Nucleus accumbens (tissue), 56 donors: ENCODE measurements around the gene SULF2.

ENCODE experiments used
- DNase-seq, 56 donors: peaks; one replicate each; lab custom pipeline; 2025; lab: John Stamatoyannopoulos, UW

SULF2 gene

DNA sequence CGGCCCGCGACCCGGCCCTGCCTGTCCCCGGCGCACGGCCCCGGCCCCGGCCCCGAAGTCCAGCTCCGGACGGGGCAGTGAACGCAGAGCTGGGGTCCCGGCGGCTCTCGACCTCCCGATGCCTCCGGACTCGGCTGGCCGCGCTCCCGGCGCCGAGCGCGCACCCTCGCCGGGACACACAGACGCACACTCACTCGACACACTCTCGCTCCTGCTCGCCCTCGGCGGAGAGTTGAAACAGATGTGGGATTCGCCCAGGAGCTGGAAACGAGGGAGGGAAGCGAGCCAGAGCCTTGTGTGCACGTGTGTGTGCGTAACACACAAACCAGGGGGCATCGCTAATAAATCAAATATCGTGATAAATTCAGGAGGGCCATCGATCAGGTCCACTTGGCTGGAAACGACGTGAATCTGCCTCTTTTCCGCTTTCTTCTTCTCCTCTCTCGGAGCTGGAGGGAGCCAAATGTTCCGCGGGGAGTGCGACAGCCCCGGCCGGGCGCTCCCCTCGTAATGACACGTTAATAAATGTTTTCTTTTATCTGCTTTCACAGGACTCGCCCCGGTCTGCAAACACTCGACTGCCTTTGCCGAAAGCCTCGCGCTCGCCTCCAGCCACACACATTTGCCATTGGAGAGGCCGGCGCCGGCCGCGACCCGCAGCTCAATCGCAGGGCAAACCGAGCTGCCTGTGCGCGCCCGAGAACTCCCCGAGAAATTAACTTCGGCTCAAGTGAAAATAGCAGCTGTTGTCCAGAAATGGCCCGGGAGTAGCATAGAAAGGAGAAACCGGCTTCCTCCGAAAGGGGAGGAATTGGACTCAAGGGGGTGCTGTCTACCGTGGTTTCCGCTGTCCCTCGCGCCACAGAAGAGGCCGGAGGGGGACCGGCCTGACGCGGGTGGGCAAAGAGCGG lies 828 bp upstream of the SULF2 start:
- DNase-seq = peak in 48 of 56 donors; percentile 9 to 80 (median 52)

DNA sequence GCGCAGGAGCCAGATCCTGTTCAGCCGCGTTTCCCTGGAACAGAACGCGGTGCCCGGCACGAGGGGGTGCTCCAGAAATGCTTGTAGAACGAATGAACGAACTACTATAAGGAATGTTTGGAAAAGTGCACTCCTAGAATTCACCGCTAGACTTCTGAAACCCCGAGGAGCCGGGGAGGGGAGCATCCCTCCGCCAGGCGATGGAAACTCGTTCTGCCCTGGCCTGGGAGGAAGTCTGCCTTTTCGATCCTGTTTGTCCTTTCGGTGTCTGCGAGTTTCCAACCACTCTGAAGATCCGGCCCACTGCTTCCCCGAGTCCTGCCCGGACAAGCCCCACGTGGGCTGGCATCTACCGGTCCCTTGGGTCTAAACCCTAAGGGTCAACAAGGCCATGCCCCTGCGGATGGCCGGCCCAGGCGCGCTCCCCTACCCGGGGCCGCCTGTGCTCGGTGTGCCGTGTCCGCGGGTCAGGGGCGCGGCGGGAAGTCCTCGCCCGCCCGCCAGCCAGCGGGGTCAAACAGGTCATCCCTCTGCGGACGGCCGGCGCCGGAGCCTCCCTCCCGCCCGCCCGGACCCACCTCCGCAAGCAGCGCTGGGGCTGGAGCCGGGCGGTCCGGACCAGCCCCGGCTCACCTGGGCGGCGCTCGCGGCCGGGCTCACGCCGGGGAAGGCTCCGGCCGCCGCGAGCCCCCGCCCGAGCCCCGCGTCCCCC lies 526 bp downstream of the SULF2 start:
- peak in 9 of 56 donors; percentile 2 to 36 (median 17) for DNase-seq

DNA sequence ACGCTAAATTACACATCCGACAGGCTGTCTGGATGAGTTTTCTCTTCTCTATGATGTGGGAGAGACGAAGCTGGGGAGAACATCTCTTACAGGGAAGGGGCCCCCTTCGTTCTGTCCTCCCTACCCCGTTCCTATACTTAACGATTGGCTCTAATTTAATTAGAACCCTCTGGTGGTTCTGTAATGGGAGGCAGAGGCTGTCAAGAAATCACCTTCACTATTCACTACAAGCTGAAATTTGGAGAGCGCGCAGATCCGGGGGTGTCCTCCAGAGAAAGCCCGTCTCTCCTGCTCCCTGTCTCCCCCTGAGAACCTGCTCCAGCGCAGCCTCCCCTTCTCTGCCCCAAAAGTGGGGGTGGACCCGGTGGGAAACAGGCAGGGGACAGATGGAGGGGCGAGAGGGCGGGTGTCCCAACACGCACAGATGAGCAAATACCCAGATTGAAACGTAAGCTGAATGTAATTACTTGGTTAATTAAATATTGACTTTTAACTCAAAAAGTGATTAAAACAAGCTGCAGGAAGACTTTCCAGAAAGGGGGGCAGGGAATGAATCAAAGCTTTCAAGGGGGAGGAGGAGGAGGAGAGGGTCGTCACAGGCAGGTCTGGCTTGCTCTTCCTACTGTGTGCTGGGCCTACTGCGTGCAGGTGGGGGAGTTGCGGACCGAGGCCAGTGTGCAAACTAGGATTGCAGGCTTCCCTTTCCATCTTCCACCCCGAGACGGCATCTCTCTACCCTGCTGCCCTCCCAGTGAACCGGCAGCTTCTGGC lies 1.3 kb downstream of the SULF2 start:
- no peak for DNase-seq

DNA sequence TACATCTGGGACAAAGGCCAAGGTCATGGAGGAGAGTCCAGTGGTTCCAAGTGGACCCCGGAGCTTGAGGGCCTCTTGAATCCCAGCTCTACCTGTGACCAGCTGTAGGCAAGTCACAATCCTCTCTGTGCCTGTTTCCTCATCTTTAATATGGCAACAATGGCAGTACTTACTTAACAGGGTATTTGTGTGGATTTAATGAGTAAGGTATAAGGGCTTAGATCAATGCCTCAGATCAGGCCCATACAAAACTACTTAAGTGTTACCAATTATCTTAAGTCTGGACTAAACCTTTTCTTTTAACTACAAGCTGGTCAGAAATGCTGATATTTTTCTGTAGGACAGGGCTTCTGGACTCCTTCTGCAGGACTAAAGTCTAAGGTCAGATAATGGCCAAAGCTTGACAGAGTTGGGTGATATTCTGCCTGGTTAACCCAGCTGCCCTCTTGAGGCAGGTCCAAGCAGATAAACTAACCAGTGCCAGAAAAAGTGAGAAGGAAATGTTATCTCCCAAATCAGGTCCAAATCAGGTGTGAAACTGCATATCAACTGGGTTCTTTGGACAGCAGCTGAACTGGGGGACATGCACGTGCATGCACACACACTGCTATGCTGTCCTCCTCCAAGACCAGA lies 2.2 kb downstream of the SULF2 start:
- no peak for DNase-seq

DNA sequence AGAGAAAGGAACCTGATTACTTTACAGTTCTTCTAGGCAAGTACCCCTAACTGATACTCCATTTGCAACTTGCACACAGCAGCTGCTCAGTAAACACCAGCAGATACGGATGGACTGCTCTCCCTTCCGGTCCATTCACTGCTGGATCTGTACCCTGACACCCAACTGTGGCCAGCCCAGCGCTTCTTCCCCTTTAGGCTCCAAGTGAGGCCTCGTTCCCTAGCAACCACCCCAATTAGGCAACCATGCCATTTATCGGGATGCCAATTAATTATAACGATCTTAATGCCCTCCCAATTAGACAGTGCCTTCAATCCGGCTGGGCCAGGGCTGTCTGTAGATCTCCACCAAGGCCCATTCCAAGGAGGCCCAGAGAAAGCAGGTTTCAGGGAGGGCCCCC lies 3.2 kb downstream of the SULF2 start:
- no peak for DNase-seq

DNA sequence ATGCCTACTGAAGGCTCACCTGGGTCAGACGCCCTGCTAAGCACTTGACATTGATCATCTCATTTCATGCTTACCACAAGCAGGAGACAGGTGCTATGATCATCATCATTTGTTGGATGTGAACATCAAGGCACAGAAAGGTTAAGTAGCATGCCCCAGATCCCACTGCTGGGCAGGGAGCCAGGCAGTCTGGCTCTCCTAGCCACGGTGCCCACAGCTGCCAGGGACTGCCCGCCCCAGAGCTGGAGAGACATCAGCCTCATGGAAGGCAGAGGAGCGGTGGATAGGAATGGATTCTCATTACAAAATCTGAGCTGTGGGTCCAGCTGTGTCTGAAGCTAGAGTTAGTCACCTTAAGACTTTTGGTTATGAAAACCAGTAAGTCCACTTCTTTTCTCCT lies 3.6 kb downstream of the SULF2 start:
- peak in 6 of 56 donors; percentile 4 to 29 (median 10) for DNase-seq

DNA sequence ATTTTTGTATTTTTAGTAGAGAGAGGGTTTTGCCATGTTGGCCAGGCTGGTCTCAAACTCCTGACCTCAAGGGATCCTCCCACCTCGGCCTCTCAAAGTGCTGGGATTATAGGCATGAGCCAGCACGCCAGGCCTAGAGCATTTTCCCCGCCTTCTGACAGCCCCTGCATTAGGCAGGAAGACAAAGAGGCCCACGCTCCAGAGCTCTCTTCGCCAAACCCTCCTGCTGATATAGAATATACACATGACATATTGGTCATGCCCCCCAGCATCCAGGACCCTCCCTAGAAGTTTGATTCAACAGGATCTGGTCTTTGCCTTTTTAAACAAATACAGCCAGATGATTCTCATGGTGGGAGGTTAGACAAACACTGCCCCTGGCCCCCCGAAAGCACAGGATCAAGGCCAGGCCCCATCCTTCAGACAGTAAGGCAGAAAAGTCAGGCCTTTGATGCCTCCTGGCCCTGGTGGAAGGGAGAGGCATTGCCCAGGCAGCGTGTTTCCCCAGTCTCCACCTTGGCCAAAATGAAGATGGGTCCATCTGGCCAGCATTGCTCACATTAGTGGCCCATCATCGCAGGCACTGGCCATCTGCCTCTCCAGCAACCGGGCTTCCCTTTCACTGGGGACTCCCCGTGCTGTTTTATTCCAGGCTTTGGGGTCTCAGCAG lies 4.4 kb downstream of the SULF2 start:
- no peak for DNase-seq

DNA sequence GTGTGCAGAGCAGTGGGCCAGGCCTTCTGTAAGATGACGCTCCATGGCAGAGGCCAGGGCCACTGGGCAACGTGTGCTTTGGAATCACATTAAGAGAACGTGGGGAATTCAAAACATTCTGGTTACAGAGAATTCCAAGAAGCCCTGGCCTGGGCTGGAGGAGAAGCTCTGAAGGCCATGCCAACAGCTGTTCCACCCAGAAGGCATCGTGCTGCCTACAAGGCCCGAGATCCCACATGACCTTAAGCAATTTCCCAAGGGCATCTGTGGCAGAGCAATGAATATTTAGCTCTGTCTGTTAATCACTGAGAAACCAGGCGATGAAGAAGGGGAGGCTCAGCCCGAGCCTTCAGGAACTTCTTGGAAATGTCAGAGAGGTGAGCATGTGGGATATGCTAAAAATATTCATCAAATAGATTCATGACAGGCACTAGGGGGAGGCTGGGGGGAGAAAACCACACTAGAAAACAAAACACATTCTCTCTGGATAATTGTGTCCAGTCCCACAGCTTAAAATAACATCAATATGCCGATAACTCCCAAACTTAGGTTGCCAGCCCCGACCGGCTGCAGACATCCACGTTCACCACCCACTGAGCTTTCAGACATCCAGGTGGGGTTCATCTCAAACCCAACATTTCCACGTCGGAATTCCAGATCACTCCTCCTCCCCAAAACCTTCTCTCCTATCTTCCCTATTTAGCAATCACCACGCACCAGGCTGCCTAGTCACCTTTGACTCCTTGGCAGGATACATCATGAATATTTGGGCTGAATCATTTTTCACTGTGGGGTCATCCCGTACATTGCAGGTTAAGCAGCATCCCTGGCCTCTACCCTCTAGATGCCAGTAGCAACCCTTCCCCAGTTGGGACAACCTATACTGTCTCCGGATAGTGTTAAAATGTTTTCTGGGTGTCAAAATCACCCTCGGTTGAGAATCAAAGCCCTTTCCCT lies 6.6 kb downstream of the SULF2 start:
- DNase-seq = peak in 1 of 56 donors; percentile 6

DNA sequence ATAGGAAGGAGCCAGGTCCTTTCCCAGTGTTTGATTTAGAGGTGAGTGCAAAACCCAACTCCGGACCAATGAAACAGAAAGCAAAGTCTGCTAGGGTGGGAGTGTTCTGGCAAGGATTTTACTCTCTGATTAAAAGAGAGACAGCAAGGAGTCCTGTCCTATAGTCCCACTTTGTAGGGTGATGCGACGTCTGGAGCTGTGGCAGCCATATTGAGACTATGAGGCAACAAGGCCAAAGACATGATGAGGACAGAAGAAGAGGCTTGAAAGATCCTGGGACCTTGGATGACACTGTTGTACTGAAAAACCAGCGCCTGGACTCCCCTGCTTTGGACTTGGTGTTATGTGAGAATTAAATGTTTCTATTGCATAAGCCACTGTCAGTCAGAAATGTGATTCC lies 8.1 kb downstream of the SULF2 start:
- no peak for DNase-seq

DNA sequence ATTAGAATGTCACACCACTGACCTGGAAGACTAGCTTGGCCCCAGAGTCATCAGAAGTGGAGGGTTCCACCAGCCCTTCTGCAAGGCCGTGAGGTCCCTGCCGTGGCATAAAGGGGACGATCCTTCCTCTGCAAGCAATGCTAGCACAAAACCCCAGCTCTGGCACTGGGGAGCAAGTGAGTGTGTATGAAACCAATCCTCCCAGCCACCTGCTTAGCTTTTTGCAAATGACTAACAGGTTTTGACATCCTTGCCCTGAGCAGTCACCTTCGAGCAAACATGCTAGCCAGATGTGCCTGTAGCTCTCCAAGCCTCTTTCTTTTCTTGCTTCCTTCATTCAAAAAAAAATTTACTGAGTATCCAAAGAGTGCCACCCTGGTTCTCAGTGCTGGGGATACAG lies 8.6 kb downstream of the SULF2 start:
- DNase-seq = no peak

DNA sequence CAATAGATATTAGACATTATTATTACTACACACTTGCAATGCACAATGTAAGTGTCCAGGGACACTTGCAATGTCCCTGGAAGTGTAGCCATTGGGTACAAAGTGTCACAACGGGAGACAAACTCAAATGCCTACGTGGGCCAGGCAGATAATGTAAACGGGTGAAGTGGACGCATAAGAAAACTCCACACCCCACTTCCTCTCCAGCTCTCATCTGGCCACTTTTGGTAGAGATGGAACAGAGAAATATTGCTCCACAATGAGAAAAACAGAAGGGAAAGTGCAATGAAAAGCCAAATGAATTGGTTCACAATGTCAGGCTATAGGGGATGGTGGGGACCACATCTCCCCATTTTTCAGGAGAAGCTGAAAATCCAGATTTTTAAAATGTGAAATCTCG lies 9.4 kb downstream of the SULF2 start:
- DNase-seq = no peak

DNA sequence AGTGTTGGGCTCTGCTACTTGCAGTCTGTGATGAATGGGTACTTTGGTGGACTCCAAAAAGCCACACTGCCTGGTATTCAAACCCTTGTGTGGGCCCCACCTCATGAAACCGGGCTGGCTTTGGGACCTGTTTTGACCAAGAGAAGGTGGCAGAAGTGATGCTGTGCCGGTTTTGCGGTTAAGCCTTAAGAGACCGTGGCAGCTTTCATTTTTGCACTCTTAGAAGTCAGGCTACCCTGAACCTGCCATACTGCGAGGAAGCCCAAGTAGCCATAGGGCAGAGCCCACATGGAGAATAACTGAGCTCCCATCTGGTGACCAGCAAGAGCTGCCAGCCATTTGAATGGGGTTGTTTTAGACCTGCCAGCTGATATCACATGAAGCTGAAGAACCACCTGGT lies 10.2 kb downstream of the SULF2 start:
- no peak for DNase-seq

DNA sequence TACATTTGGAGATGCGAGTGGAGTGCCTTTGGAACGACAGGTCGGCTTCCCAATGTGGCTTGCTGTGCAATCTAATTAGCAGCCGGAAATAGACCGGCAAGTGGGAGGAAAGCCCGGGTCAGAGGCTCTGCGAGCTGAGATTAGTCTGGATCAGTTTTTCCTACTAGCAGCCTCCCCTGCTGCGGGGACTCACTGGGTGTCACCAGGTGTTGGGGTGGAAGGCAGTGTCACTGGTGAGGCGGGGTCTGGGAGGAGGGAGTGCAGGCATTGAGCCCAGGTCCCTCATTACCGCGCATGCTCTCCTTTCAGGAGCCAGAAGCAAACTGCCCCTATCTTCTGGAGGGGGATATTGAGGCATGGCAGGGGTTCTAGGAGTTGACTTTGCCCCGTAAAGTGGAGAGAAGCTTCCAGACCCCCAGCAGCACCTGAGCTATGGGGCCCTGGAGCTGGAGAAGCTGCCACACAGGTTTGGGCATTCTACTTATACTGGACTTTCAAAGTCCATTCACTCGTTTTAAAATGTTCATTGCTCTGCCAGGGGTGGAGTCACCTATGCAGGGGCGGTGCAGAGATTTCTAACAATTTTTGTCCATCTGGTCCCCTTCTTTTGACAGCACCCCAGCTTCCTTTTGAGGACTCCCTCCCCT lies 11.0 kb downstream of the SULF2 start:
- peak in 12 of 56 donors; percentile 10 to 42 (median 20) for DNase-seq

DNA sequence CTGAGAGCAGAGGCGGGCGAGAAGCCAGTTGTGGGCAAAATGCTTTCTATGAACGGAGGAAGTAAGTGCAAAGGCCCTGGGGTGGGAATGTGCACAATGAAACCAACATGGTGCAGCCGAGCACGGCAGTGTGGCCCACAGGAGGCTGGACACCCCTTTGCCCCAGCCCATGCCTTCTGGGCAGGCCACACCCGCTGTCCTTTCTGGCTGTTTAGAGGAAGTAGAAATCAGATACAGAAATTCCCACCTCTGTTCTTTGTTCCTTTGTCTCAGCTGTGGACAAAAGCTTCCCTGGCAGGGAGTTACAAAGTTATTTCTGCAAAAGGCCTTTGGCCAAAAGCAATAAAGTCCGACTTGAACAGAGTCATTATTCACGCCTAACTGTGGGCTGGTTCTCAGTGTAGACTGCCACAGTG lies 11.9 kb downstream of the SULF2 start:
- no peak for DNase-seq

DNA sequence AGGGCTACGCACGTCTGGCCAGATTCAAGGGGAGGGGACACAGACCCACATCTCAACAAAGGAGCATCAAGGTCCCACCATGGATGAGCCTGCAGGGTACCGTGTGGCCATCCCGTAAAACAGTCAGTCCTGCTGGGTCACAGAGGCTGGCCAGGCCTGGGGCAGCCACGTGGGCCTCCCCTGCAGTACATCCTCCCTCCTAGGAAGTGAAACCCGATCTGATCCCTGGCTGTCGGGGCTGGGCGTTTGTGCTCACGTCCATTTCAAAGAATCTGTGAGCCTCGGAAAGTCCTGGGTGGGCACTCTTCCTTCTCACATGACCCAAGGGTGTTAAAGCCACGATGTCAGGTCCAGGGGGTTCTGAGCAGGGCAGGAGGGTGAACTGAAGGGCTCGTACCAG lies 14.3 kb downstream of the SULF2 start:
- peak in 1 of 56 donors; percentile 7 for DNase-seq

DNA sequence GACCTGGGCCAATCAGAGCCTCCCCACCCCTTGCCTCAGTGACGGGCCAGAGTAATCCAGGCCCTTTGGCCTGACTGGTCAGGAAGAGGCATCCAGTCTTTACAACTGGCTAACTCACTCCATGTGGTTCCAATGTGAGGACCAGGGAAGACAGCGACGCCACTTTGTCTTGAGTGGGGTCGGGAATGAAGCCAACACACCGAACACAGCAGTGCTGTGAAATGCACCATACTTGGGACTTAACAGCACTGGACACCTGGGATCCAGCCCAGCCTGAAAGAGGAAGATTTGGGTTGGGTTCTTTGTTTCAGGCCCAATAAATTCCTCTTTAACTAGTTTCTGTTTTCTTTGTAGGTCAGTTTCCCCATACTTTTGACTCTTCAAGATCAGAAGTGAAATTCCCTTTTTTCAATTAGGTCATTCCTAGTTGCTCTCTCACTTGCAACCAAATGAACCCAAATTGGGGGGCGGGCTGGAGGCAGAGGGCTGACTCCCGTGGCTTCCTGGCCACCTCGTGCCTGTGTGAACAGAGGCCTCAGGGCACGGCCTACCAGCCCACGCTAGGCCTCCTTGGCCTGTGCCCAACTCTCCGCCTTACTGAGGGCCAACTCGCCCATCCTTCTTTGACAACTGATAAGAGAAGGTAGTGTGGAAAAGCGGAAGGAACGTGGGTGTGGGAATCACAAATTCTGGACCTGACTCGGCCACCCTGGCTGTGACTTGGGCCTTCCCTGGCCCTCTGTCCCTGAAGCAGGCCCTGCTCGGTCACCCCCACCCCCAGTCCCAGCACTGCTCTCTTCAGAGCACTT lies 17.1 kb downstream of the SULF2 start:
- DNase-seq = peak in 1 of 56 donors; percentile 3
